AG10803 (cell line): Measurements from ENCODE around the gene ACBD7.

Experiments
- DNase-seq: peaks from one replicate; pipeline ENCODE4 v3.0.0; 2010; ENCODE audit warnings: low read depth
- H3K4me3 ChIP-seq: 2 replicates; pipeline ENCODE4 v1.5.1; 2011; ENCODE audit warnings: mild to moderate bottlenecking, low read length, control low read depth
- TF ChIP-seq, protein P1 (sequence below): conservative IDR thresholded peaks from 2 replicates; pipeline ENCODE4 v1.5.1; 2011; ENCODE audit warnings: mild to moderate bottlenecking, low read length, control low read depth, inconsistent platforms

The ACBD7 gene

DNA sequence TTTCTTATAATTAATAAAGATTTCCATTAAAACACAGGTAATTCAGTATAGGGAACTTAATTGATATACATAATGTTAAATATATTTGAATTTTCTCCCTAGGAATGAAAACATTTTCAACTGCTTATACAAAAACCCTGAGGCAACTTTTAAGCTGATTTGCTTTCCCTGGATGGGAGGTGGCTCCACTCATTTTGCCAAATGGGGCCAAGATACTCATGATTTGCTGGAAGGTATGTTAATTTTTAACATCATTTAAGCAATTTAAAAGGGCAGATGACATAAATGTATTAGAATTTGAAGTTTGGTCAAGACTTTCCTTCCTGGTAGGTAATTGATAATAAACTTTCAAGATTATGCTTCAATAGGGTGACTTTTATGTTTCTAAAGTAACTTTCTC is 39.0 kb downstream of the ACBD7 start:
- no peak overlapping the region for H3K4me3 ChIP-seq
- TF ChIP-seq, protein P1, sequence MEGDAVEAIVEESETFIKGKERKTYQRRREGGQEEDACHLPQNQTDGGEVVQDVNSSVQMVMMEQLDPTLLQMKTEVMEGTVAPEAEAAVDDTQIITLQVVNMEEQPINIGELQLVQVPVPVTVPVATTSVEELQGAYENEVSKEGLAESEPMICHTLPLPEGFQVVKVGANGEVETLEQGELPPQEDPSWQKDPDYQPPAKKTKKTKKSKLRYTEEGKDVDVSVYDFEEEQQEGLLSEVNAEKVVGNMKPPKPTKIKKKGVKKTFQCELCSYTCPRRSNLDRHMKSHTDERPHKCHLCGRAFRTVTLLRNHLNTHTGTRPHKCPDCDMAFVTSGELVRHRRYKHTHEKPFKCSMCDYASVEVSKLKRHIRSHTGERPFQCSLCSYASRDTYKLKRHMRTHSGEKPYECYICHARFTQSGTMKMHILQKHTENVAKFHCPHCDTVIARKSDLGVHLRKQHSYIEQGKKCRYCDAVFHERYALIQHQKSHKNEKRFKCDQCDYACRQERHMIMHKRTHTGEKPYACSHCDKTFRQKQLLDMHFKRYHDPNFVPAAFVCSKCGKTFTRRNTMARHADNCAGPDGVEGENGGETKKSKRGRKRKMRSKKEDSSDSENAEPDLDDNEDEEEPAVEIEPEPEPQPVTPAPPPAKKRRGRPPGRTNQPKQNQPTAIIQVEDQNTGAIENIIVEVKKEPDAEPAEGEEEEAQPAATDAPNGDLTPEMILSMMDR = no peak
- DNase-seq = no peak

DNA sequence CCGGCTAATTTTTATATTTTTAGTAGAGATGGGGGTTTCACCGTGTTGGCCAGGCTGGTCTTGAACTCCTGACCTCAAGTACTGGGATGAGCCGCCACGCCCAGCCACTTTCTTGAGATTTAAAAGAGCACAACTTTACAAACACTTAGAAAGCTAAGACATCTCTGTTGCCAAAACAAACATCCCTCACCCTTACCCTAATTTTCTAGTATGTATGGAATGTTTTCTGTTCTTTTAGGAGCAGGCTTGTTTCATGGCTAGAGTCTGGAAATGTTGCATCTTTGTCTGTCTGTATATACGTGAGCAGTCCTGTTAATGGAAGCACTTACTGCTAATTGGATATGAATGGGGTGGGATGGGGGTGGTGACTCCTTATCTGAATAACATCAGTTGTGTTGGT is 42.0 kb downstream of the ACBD7 start:
- H3K4me3 ChIP-seq = no peak overlapping the region
- DNase-seq = peak; percentile 58
- TF ChIP-seq, protein P1 = no peak

DNA sequence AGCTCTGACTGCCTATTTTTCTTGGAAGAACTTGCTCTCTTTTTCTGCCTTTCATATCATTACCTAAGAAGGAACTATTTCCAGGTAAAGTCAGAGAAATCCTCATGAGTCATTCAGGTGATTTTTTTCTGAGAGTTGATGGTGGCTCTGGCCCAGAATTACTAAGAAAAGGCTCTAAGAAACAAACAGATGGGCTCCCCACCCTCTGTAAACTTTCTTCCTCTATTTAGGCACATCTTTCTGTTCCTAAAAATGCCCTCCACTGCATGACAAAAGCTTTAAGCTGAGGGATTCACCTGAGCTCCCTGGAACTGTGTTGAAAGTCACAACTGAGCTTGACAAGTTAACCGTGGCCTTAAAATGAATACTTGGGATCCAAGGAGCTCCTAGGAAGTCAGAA is 43.2 kb downstream of the ACBD7 start:
- no peak for DNase-seq
- no peak overlapping the region for H3K4me3 ChIP-seq
- TF ChIP-seq, protein P1 = no peak

DNA sequence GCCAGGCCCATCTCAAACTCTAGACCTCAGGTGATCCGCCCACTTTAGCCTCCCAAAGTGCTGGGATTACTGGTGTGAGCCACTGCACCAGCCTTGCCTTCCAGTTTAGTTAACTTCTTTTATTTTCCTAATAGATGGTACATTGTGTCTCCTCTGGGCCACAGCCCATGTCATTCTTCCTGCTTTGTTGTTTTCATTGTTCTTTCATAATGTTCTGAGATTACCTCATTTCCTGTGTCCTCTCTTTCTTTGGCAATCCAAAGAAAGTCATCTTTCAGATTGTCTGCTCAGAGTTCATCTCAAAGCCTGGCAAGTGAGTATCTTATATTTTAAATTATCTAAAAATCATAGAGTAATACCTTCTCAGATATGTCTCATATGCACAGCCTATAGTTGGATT is 44.9 kb downstream of the ACBD7 start, which contains the start of gene OLAH:
OLAH (plus strand) TSS at position 270 of the 400 bp plus-strand sequence. CDS start 3,346 bp downstream, outside the sequence.
- TF ChIP-seq, protein P1 = no peak

DNA sequence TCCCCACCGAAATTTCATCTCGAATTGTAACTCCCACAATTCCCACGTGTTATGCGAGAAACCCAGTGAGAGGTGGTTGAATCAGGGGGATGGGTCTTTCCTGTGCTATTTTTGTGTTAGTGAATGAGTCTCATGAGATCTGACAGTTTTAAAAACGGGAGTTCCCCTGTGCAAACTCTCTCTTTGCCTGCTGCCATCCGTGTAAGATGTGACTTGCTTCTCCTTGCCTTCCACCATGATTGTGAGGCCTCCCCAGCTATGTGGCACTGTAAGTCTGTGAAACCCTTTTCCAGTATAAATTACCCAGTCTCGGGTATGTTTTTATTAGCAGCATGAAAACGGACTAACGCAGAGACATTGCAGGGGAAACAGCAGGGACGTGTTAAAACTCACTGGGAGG is 50.2 kb downstream of the ACBD7 start:
- TF ChIP-seq, protein P1 = no peak
- no peak overlapping the region for H3K4me3 ChIP-seq
- DNase-seq = no peak

More for the DNA sequence above, 44.9 kb downstream of the ACBD7 start, which contains the start of gene OLAH:
- DNase-seq = peak; percentile 11
- H3K4me3 ChIP-seq = no peak within 1 kb of the TSS

DNA sequence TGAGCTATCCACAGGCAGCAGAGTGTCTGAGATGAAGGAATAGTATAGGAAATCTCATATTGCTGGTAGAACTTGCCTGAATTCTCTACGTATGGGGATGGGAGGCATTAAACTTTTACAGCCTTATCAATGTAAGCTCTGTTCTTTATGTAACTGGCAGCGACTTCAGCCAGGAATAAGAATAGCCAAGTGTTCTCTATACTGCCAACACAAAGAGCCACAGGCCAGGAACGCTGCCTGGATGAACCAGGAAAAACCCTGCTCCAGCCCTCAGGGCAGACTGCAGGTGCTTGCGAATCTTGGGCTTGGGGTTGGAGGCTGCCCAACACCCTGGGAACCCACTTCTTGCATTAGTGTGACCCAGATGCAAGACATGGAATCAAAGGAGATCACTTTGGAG is 50.9 kb downstream of the ACBD7 start:
- DNase-seq = no peak
- TF ChIP-seq, protein P1 = no peak
- H3K4me3 ChIP-seq = no peak overlapping the region

DNA sequence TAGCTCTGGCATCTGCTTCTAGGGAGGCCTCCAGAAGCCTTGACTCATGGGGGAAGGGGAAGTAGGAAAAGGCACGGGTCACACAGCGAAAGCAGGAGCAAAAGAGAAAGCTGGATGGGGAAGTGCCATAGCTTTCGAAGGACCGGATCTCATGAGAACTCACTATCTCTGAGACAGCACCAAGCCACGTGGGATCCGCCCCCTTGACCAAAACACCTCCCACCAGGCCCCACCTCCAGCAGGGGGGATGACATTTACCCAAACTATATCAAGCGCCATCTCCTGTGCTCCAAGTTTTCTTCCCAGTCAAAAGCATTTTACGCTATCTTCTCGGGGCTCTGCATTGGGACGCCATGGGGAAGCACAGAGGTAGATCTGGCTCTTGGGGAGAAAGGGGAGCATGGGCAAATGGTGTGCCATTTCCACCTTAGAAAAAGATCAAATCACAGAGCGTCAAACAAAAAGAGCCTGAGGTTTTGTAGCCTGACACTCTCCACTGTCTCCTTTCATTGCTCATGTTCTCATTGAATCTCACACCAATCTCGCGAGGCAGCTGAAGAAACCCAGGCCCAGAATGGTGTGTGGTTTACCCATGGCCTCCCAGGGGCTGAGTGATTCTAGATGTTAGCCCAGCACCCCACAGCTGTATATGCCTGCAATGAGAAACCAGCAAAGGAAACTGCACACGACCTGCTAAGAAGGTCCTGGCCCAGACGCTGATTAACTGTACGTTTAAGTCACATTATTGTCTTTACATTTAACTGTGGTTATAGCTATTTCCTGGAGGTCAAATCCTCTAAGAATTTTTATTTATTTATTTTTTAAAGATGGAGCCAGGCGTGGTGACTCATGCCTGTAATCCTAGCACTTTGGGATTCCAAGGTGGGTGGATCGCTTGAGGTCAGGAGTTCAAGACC is 52.9 kb downstream of the ACBD7 start:
- TF ChIP-seq, protein P1 = no peak
- no peak for DNase-seq

More for the DNA sequence above, 52.9 kb downstream of the ACBD7 start:
- no peak overlapping the region for H3K4me3 ChIP-seq
